GM06990 (cell line): ENCODE results near the gene ARHGAP20.

Experiments
- DNase-seq: peaks from one replicate; pipeline ENCODE4 v3.0.0-alpha.2; 2011; ENCODE audit not compliant: insufficient read length; ENCODE audit errors: extremely low read depth
- H3K27me3 ChIP-seq: replicated peaks from 2 replicates; pipeline ENCODE4 v1.6.0; 2011; ENCODE audit warnings: low read length; ENCODE audit not compliant: control insufficient read depth, insufficient read depth
- H3K36me3 ChIP-seq: 2 replicates; pipeline ENCODE4 v1.5.1; 2011; ENCODE audit warnings: low read length; ENCODE audit not compliant: control insufficient read depth, insufficient read depth
- H3K4me3 ChIP-seq: replicated peaks from 2 replicates; pipeline ENCODE4 v1.5.1; 2011; ENCODE audit warnings: low read depth, mild to moderate bottlenecking, control low read depth, low read length
- TF ChIP-seq, protein P1 (sequence below): IDR thresholded peaks from 2 replicates; pipeline ENCODE4 v1.5.1; 2011; ENCODE audit warnings: low read length, control low read depth, mild to moderate bottlenecking, inconsistent platforms; ENCODE audit not compliant: insufficient read depth, poor library complexity, severe bottlenecking

ARHGAP20 gene

GRCh38 chr11:110613197-110613918, 98.9 kb downstream of the ARHGAP20 start:
- Histone ChIP-seq H3K4me3 (no peak overlapping the region), H3K36me3 (no peaks in the 10 kb centered on the region), H3K27me3 (no peaks in the 10 kb centered on the region)
- DNase-seq: no peak
- TF ChIP-seq, protein P1, sequence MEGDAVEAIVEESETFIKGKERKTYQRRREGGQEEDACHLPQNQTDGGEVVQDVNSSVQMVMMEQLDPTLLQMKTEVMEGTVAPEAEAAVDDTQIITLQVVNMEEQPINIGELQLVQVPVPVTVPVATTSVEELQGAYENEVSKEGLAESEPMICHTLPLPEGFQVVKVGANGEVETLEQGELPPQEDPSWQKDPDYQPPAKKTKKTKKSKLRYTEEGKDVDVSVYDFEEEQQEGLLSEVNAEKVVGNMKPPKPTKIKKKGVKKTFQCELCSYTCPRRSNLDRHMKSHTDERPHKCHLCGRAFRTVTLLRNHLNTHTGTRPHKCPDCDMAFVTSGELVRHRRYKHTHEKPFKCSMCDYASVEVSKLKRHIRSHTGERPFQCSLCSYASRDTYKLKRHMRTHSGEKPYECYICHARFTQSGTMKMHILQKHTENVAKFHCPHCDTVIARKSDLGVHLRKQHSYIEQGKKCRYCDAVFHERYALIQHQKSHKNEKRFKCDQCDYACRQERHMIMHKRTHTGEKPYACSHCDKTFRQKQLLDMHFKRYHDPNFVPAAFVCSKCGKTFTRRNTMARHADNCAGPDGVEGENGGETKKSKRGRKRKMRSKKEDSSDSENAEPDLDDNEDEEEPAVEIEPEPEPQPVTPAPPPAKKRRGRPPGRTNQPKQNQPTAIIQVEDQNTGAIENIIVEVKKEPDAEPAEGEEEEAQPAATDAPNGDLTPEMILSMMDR: no peak

- no peak for DNase-seq
- no peaks in the 10 kb centered on the region for H3K27me3 ChIP-seq
- no peak overlapping the region for H3K4me3 ChIP-seq
- TF ChIP-seq, protein P1: no peak
- no peaks in the 10 kb centered on the region for H3K36me3 ChIP-seq
These were observed 105.8 kb downstream of the ARHGAP20 start for GRCh38 chr11:110606415-110606814.

DNA sequence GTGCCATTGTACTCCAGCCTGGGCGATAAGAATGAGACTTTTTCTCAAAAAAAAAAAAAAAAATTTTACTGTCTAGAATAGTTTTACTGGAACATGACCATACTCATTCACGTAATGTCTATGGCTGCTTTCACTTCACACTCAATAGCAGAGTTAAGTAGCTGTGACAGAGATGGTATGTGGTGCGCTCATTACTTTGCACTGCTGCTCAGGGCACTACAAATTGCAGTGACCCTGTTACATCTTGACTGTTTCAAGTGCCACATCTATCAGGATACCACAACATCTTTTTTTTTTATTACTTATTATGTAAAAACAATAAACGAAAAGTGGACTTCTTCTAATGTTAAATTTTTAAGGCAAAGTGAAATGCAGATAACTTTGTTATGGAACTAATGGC, 110.3 kb downstream of the ARHGAP20 start:
- no peaks in the 10 kb centered on the region for H3K36me3 ChIP-seq
- TF ChIP-seq, protein P1: no peak

DNA sequence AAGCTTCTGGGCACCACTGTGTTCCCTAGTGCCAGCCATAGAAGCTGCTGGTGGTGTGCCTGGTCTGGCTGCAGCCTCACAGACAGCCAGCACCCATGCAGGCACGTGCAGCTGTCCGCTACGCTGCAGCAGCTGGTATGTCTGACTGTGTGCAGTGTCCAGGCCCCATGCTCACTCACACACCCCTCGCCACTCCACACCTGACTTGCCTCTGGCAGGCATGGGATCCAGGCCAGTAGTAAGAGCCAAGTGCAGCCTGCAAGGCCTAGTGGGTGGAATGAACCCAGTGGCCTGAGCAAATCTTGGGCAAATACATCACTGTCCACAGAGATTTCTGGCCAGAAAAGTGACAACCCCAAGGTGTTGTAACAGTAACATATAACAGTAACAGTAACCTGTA, 111.9 kb downstream of the ARHGAP20 start:
- no peak for DNase-seq
- TF ChIP-seq, protein P1: no peak
- Histone ChIP-seq H3K27me3 (no peaks in the 10 kb centered on the region), H3K36me3 (no peaks in the 10 kb centered on the region), H3K4me3 (no peak overlapping the region)

More for the DNA sequence above, 110.3 kb downstream of the ARHGAP20 start:
- H3K27me3 ChIP-seq: no peaks in the 10 kb centered on the region
- no peak for DNase-seq
- H3K4me3 ChIP-seq: no peak overlapping the region

DNA sequence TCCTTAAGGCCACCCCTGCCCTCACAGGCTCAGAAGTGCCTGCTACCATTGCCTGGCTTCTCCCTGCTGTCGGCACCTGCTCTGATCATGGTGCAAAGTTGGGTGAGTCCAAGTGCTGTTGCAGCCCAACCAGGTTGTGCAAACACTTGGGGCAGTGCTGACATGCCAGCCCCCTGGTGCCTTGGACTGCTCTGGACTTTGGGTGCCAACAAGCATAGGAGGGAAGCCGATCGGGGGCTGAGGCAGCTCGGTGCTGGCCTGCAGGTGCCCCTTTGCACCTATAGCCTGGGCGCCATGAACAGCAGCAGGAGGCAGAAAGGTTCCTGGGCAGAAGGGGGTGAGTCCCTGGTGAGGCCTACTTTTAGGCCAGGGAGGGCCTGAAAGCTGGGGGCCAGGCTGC, 113.0 kb downstream of the ARHGAP20 start:
- Histone ChIP-seq H3K27me3 (no peaks in the 10 kb centered on the region), H3K36me3 (no peaks in the 10 kb centered on the region), H3K4me3 (no peak overlapping the region)
- no peak for DNase-seq
- TF ChIP-seq, protein P1: no peak
